Medulla oblongata (tissue), 1 donor: ENCODE data around the gene FLT3LG.

ENCODE experiments used
- DNase-seq: peaks from one replicate; pipeline ENCODE4 v3.0.0-alpha.2; 2015; ENCODE audit errors: extremely low spot score

The FLT3LG gene

GRCh38 chr19:49512970-49513745 lies 39.1 kb downstream of the FLT3LG start:
- DNase-seq = no peak

GRCh38 chr19:49513746-49514118 lies 39.7 kb downstream of the FLT3LG start:
- no peak for DNase-seq

- no peak for DNase-seq
Measured at GRCh38 chr19:49514151-49514550, 40.1 kb downstream of the FLT3LG start.

- peak; percentile 80 for DNase-seq
Measured at GRCh38 chr19:49515767-49516166, 41.8 kb downstream of the FLT3LG start.

GRCh38 chr19:49518033-49518432 lies 44.0 kb downstream of the FLT3LG start:
- DNase-seq = no peak

- DNase-seq = peak; percentile 76
Measured at GRCh38 chr19:49520705-49521319, 46.8 kb downstream of the FLT3LG start.

GRCh38 chr19:49524812-49525455 lies 50.9 kb downstream of the FLT3LG start:
- no peak for DNase-seq

GRCh38 chr19:49528211-49528771 lies 54.3 kb downstream of the FLT3LG start:
- DNase-seq = no peak

GRCh38 chr19:49530708-49531107 lies 56.7 kb downstream of the FLT3LG start:
- no peak for DNase-seq

- peak; percentile 60 for DNase-seq
Measured at GRCh38 chr19:49533551-49534488, 59.8 kb downstream of the FLT3LG start.

- no peak for DNase-seq
Measured at GRCh38 chr19:49534632-49535385, 60.8 kb downstream of the FLT3LG start.
